Activated naive CD8-positive, alpha-beta T cell (primary cell): Measurements from ENCODE around the gene TLR1.
A peak's percentile ranks its signal among the peaks of the same experiment; 100 is the strongest.

ENCODE experiments used
- H3K27ac Mint-ChIP-seq: one replicate; pipeline ENCODE4 v1.8.0; 2021; ENCODE audit warnings: mixed read lengths
- H3K27me3 Mint-ChIP-seq: one replicate; pipeline ENCODE4 v1.8.0; 2021; ENCODE audit warnings: mixed read lengths
- H3K36me3 Mint-ChIP-seq: one replicate; pipeline ENCODE4 v1.8.0; 2021; ENCODE audit warnings: mixed read lengths
- H3K4me1 Mint-ChIP-seq: one replicate; pipeline ENCODE4 v1.8.0; 2021; ENCODE audit warnings: low read depth, mixed read lengths
- H3K4me3 Mint-ChIP-seq: one replicate; pipeline ENCODE4 v1.8.0; 2021; ENCODE audit warnings: mild to moderate bottlenecking, mixed read lengths
- H3K9me3 Mint-ChIP-seq: one replicate; pipeline ENCODE4 v1.8.0; 2021; ENCODE audit warnings: low read depth, mixed read lengths

Gene TLR1, protein sequence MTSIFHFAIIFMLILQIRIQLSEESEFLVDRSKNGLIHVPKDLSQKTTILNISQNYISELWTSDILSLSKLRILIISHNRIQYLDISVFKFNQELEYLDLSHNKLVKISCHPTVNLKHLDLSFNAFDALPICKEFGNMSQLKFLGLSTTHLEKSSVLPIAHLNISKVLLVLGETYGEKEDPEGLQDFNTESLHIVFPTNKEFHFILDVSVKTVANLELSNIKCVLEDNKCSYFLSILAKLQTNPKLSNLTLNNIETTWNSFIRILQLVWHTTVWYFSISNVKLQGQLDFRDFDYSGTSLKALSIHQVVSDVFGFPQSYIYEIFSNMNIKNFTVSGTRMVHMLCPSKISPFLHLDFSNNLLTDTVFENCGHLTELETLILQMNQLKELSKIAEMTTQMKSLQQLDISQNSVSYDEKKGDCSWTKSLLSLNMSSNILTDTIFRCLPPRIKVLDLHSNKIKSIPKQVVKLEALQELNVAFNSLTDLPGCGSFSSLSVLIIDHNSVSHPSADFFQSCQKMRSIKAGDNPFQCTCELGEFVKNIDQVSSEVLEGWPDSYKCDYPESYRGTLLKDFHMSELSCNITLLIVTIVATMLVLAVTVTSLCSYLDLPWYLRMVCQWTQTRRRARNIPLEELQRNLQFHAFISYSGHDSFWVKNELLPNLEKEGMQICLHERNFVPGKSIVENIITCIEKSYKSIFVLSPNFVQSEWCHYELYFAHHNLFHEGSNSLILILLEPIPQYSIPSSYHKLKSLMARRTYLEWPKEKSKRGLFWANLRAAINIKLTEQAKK

DNA sequence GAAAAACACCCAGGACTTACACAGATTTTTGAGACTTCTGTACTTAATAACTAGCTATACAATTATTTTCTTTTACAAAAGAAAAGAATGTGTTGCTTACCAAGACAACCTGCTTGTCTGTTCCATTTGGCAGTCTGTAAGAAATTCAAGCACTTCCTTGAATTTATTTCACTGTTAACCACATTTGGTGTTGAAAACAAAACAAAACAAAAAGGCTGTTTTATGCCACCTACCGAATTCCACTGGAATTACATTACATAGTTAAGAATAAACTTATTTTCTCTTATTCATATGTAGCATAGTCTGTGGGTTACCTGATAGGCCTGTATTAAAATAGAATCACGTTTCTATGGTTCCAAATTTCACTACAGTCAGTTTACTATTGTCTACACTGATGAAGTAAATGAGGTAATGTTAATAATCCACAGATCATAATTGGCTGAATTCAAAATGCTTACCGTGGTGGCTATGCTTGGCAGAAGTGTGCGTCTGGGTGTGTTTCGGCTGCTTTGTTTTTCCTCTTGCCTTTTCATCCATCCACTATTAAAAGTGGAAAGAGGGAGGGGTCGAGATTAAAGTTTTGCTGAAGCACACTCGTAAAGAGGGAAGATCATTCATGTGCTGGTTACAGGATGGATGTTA is at the start of gene TLR1:
Gene TLR1, minus strand, starts transcription at position 138 of the 642 bp plus-strand sequence. CDS start 5,960 bp downstream, outside the sequence.
- Mint-ChIP-seq H3K9me3 (peaks cover 17% of the 10 kb centered on the region), H3K36me3 (peaks cover 28% of the 10 kb centered on the region), H3K4me1 (peaks cover 39% of the 10 kb centered on the region), H3K4me3 (peak within 1 kb of the TSS; percentile 82), H3K27me3 (no peaks in the 10 kb centered on the region), H3K27ac (peak within 1 kb of the TSS; percentile 87)

DNA sequence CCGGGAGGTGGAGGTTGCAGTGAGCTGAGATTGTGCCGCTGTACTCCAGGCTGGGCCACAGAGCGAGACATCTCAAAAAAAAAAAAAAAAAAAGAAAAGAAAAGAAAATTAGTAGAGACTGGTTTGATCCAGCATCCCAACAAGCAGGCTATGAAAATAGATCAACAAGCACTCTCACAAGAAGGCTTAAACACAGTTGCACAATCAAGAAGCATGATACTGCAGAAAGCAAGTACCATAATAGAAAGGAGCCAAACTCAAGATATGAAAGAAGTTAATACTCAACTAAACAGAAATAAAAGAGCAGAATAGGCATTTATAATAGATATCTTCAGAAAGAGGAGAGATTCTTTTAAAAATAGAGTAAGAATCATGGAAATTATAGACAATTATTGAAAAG is 41.4 kb upstream of the TLR1 start:
- peaks cover 13% of the 10 kb centered on the region for H3K36me3 Mint-ChIP-seq

DNA sequence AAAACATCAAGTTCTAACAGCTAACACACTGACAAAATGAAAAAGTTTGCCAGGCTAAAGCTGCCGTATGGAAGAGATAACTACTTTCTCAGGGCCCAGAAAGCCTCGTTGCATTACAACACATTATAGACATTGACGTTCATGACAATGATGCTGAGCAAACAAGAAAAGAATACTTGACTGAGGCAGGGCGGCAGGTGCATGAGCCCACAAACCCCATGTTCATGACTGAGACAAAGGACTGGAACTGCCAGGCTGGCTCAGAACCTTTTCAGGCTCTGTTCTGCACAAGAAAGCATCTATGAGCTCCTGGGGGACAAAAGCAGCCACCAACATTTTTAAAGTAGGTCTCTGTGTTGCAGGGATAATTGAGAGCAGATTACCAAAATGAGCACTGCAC is 38.4 kb upstream of the TLR1 start:
- no peak overlapping the region for H3K27ac Mint-ChIP-seq
- no peak overlapping the region for H3K4me3 Mint-ChIP-seq
- peaks cover 7% of the 10 kb centered on the region for H3K4me1 Mint-ChIP-seq
- no peaks in the 10 kb centered on the region for H3K27me3 Mint-ChIP-seq
- no peaks in the 10 kb centered on the region for H3K9me3 Mint-ChIP-seq
- peaks cover 5% of the 10 kb centered on the region for H3K36me3 Mint-ChIP-seq

More for the DNA sequence above, 41.4 kb upstream of the TLR1 start:
- H3K4me3 Mint-ChIP-seq: no peak overlapping the region
- H3K27me3 Mint-ChIP-seq: no peaks in the 10 kb centered on the region
- no peak overlapping the region for H3K27ac Mint-ChIP-seq
- peaks cover 14% of the 10 kb centered on the region for H3K9me3 Mint-ChIP-seq
- no peaks in the 10 kb centered on the region for H3K4me1 Mint-ChIP-seq

DNA sequence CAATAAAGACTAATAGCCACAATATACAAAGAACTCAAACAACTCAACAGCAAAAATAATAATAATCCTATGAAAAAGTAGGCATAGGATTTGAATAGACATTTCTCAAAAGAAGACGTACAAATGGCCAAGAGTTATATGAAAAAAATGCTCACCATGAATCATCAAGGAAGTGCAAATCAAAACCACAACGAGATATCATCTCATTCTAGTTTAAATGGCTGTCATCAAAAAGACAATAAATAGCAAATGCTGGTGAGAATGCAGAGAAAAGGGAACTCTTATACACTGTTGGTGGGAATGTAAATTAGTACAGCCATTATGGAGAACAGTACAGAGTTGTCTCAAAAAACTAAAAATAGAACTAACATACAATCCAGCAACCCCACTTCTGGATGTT is 33.3 kb upstream of the TLR1 start:
- H3K4me3 Mint-ChIP-seq: peak overlapping the region; percentile 52
- H3K36me3 Mint-ChIP-seq: peaks cover 8% of the 10 kb centered on the region
- H3K9me3 Mint-ChIP-seq: peaks cover 18% of the 10 kb centered on the region
- H3K27me3 Mint-ChIP-seq: no peaks in the 10 kb centered on the region
- peaks cover 18% of the 10 kb centered on the region for H3K4me1 Mint-ChIP-seq
- peak overlapping the region; percentile 34 for H3K27ac Mint-ChIP-seq

DNA sequence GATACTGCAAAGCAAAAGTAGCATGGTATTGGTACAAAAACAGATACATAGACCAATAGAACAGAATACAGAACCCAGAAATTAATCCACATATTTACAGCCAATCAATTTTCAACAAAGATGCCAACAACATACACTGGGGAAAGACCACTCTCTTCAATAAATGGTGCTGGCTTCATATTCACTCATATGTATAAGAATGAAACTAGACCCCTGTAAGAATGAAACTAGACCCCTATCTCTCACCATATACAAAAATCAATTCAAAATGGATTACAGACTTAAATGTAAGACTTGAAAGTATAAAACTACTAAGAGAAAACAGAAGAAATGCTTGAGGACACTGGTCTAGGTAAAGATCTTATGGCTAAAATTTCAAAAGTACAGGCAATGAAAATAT is 32.7 kb upstream of the TLR1 start:
- H3K27ac Mint-ChIP-seq: peak overlapping the region; percentile 10
- no peaks in the 10 kb centered on the region for H3K27me3 Mint-ChIP-seq
- H3K4me3 Mint-ChIP-seq: peak overlapping the region; percentile 52
- H3K36me3 Mint-ChIP-seq: peaks cover 8% of the 10 kb centered on the region
- peaks cover 18% of the 10 kb centered on the region for H3K4me1 Mint-ChIP-seq
- peaks cover 18% of the 10 kb centered on the region for H3K9me3 Mint-ChIP-seq

DNA sequence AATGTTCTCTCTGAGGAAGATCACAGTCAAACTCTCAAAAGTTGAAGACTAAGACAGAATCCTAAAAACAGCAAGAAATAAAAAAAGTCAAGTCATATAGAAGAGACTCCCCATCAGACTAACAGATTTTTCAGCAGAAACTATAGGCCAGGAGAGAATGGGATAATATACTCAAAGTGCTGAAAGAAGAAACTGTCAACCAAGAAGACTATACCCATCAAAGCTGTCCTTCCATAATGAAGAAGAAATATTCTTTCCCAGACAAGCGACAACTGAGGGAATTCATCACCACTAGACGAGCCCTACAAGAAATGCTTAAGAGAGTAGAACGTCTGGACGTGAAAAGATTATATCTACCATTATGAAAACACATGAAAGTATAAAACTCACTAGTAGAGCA is 30.0 kb upstream of the TLR1 start:
- Mint-ChIP-seq H3K9me3 (peaks cover 18% of the 10 kb centered on the region), H3K36me3 (peaks cover 10% of the 10 kb centered on the region), H3K27me3 (no peaks in the 10 kb centered on the region), H3K27ac (no peak overlapping the region), H3K4me3 (no peak overlapping the region), H3K4me1 (peaks cover 18% of the 10 kb centered on the region)

DNA sequence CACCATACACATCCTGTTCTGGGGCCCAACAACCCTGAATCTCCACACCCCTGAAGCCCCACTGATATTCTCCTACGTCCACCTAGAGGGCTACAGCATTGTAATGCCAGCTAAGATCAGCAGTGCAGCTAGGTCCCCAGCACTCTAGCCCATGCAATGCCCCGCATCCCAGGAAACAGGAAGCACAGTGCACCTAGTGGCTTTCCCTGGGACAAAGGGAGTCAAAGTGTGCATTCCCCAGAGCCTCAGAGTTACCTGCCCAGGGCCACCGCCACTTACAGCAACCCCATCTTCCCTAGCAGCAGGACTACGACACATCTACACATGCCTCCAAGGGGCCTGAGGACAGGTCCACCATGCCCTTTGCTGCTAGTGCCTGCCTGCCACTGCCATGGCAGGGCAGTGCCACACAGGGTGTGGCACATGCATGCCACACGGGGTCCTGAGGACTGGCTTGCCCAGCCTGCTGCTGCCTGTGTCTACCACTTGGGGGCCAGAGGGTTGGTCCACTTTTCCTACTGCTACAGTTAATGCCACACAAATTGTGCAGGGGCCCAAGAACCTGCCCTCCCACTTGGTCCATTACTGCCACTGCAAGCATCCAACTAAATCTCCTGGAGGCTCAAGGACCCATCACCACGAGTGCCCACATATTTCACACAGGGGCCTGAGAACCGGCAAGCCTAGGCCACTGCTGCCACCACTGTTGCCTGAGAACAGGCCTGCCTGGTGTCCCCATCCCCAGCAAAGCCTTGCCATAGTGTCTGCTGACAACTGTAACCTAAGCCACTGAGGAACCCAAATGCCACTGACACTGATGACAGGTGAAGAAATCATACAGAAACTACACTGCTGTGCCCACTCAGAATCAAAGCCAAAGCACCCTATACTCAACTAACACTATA is 28.3 kb upstream of the TLR1 start:
- H3K9me3 Mint-ChIP-seq: peaks cover 18% of the 10 kb centered on the region
- no peaks in the 10 kb centered on the region for H3K27me3 Mint-ChIP-seq
- H3K4me3 Mint-ChIP-seq: no peak overlapping the region
- no peak overlapping the region for H3K27ac Mint-ChIP-seq
- H3K4me1 Mint-ChIP-seq: peaks cover 10% of the 10 kb centered on the region
- H3K36me3 Mint-ChIP-seq: peaks cover 10% of the 10 kb centered on the region

DNA sequence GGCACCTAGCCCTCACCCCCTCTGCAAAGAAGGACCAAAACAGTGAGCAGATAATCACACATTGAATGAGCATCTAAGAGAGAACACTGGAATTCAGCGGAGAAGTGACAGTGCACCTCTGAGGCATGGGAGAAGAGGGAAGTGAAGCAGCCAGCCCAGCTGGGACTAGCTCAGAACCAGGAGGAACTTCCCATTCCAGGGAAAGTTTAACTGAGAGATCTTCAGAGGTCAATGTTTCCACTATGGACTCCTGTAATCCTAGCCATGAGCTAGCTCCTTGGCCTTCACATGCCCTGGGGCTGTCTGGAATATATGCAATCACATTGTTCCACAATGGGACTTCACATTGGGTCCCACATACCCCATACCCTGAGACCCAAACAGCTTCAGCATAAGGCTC is 27.6 kb upstream of the TLR1 start:
- no peak overlapping the region for H3K4me3 Mint-ChIP-seq
- H3K9me3 Mint-ChIP-seq: peaks cover 18% of the 10 kb centered on the region
- peaks cover 10% of the 10 kb centered on the region for H3K36me3 Mint-ChIP-seq
- H3K27ac Mint-ChIP-seq: no peak overlapping the region
- H3K27me3 Mint-ChIP-seq: no peaks in the 10 kb centered on the region
- H3K4me1 Mint-ChIP-seq: peaks cover 4% of the 10 kb centered on the region

DNA sequence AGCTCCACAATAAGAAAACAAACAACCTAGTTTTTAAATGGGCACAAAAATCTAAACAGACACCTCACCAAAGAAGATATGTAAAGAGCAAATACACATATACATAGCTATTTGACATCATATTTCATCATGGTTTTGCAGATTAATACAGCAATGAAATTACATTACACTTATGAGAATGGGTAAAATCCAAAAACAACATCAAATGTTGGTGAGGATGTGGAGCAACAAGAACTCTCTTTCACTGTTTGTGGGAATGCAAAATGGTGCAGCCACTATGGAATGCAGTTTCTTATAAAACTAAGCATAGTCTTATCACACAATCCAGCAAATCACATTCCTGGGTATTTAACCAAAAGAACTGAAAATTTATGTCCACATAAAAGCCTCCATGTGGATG is 27.1 kb upstream of the TLR1 start:
- Mint-ChIP-seq H3K27me3 (no peaks in the 10 kb centered on the region), H3K4me3 (no peak overlapping the region), H3K36me3 (peaks cover 10% of the 10 kb centered on the region), H3K27ac (no peak overlapping the region), H3K9me3 (peaks cover 18% of the 10 kb centered on the region), H3K4me1 (no peaks in the 10 kb centered on the region)

DNA sequence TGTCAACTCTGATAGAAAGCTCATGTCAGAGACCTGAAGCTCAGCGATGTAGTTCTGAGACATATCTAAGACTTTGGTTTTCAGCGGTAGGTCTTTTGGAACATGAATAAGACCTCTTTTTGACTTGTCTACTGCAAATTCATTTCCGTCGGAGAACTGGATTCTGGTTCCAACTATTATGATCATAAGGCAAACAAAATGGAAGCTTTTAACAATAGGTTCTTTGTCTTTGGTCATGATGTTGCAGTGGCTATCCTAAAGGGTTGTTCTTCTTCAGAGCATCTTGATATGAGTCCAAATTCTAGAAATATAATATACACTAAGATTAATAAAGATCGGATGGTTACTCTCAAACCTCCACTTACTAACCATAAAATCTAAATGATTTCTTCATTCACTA is 24.6 kb upstream of the TLR1 start:
- Mint-ChIP-seq H3K27ac (no peak overlapping the region), H3K36me3 (peaks cover 5% of the 10 kb centered on the region), H3K27me3 (no peaks in the 10 kb centered on the region), H3K4me1 (no peaks in the 10 kb centered on the region), H3K4me3 (no peak overlapping the region), H3K9me3 (peaks cover 5% of the 10 kb centered on the region)

DNA sequence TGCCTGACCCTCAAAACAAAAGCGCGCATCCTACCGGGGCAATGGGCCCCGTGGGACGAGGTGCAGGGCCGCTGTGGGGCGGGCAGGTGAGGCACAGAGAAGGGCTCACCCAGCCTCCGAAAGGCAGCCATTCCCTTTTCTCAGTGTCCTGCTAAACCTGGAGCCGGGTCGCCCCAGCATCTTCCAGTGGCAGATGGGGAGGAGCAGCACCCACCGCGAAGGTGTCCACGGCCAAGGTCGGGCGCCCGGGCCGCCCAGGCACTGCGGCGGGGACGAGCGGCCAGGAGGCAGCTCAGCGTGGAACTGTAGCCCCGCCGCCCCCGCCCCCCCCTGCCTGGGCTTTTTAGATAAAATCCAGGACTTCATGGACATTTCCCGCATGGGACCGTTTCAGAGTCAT is 19.2 kb upstream of the TLR1 start:
- H3K36me3 Mint-ChIP-seq: peaks cover 9% of the 10 kb centered on the region
- no peaks in the 10 kb centered on the region for H3K27me3 Mint-ChIP-seq
- H3K4me1 Mint-ChIP-seq: peaks cover 10% of the 10 kb centered on the region
- no peak overlapping the region for H3K4me3 Mint-ChIP-seq
- H3K9me3 Mint-ChIP-seq: peaks cover 3% of the 10 kb centered on the region
- H3K27ac Mint-ChIP-seq: no peak overlapping the region

DNA sequence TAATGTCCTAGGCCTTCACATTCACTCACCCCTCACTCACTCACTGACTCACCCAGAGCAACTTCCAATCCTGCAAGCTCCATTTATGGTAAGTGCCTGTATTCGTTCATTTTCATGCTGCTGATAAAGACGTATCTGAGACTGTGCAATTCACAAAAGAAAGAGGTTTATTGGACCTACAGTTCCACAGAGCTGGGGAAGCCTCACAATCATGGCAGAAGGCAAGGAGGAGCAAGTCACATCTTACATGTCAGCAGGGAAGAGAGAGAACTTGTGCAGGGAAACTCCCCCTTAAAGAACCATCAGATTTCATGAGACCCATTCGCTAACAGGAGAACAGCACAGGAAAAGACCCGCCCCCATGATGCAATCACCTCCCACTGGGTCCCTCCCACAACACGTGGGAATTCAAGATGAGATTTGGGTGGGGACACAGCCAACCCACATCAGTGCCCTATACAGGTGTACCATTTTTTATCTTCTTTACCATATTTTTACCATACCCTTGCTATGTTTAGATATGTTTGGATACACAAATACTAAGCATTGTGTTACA is 18.2 kb upstream of the TLR1 start:
- H3K36me3 Mint-ChIP-seq: peaks cover 9% of the 10 kb centered on the region
- no peak overlapping the region for H3K4me3 Mint-ChIP-seq
- H3K4me1 Mint-ChIP-seq: peaks cover 10% of the 10 kb centered on the region
- H3K27me3 Mint-ChIP-seq: no peaks in the 10 kb centered on the region
- H3K27ac Mint-ChIP-seq: no peak overlapping the region
- peaks cover 3% of the 10 kb centered on the region for H3K9me3 Mint-ChIP-seq

DNA sequence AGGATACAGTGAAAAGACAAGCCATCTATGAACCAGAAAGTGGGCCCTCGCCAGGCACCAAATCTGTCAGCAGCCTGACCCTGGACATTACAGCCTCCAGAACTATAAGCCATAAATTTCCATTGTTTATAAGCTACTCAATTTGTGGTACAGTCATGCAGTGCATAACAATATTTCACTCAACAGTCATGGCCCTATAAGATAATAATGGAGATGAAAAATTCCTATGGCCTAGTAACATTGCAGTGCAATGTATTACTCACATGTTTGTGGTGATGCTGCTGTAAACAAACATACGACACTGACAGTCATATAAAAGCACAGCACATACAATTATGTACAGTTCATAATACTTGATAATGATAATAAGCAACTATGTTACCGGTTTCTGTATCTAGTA is 17.1 kb upstream of the TLR1 start:
- H3K4me1 Mint-ChIP-seq: peaks cover 10% of the 10 kb centered on the region
- H3K9me3 Mint-ChIP-seq: peaks cover 3% of the 10 kb centered on the region
- no peaks in the 10 kb centered on the region for H3K27me3 Mint-ChIP-seq
- H3K4me3 Mint-ChIP-seq: no peak overlapping the region
- peaks cover 9% of the 10 kb centered on the region for H3K36me3 Mint-ChIP-seq
- H3K27ac Mint-ChIP-seq: no peak overlapping the region
